MCF 10A (cell line): Measurements from ENCODE around the gene SOCS7. TPM values are rescaled to one million over a fixed set of nuclear protein-coding genes. Genes with fewer than 3 reads are reported as not detected.

Experiments used
- BruUV-seq: library from RNA; stranded (reverse); fragments of 400-500 nt; replicated peaks from 2 replicates; lab custom pipeline; 2021; lab: Mats Ljungman, UMichigan
- CTCF ChIA-PET: fragments of 300-600 bp; sonication (Branson Sonifier 250); formaldehyde crosslinking; extraction: SDS; loops from one replicate; lab custom pipeline; 2021; ENCODE audit warnings: antibody characterized with exemption, inconsistent platforms; lab: Yijun Ruan, JAX
- POLR2A ChIA-PET: fragments of 300-600, 350-650 bp; sonication (Branson Sonifier 250); formaldehyde crosslinking; extraction: SDS; loops from one replicate; lab custom pipeline; 2020; ENCODE audit warnings: antibody characterized with exemption, inconsistent platforms; lab: Yijun Ruan, JAX
- DNase-seq: peaks from one replicate; pipeline ENCODE4 v3.0.0-alpha.2; 2018; ENCODE audit not compliant: unreplicated experiment
- H3K27ac Mint-ChIP-seq: one replicate; pipeline ENCODE4 v1.8.0; 2022; ENCODE audit warnings: mild to moderate bottlenecking, low read depth, mixed read lengths; ENCODE audit not compliant: unreplicated experiment
- H3K27me3 Mint-ChIP-seq: one replicate; pipeline ENCODE4 v1.8.0; 2022; ENCODE audit warnings: mixed read lengths; ENCODE audit not compliant: insufficient read depth, unreplicated experiment
- H3K36me3 Mint-ChIP-seq: one replicate; pipeline ENCODE4 v1.8.0; 2022; ENCODE audit warnings: mild to moderate bottlenecking, moderate library complexity, mixed read lengths; ENCODE audit not compliant: insufficient read depth, unreplicated experiment
- H3K4me1 Mint-ChIP-seq: one replicate; pipeline ENCODE4 v1.8.0; 2022; ENCODE audit warnings: mixed read lengths; ENCODE audit not compliant: insufficient read depth, unreplicated experiment
- H3K4me3 Mint-ChIP-seq: one replicate; pipeline ENCODE4 v1.8.0; 2022; ENCODE audit warnings: mild to moderate bottlenecking, moderate library complexity, mixed read lengths; ENCODE audit not compliant: unreplicated experiment
- H3K9me3 Mint-ChIP-seq: one replicate; pipeline ENCODE4 v1.8.0; 2022; ENCODE audit warnings: mixed read lengths; ENCODE audit not compliant: unreplicated experiment
- CTCF ChIP-seq: fragments of 200-600 bp; IDR thresholded peaks from one replicate; pipeline ENCODE4 v1.8.0; 2022; ENCODE audit warnings: antibody characterized with exemption, mild to moderate bottlenecking; ENCODE audit not compliant: unreplicated experiment
- intact Hi-C: fragments of 100-400 bp; cut with micrococcal nuclease; formaldehyde crosslinking; loops from 2 replicates; pipeline ENCODE4 v1.14.1; 2022
- total RNA-seq: library from RNA; stranded (reverse); gene quantifications from 2 replicates; pipeline ENCODE4 v1.2.3, GENCODE V29; 2022

Gene SOCS7
- total RNA-seq, 1 experiment from 2014 or later, result 26.2 TPM

GRCh38 chr17:38410201-38410600 is 58.6 kb downstream of the SOCS7 start:
- no peak for TF ChIP-seq CTCF
- H3K4me3 Mint-ChIP-seq, result no peak overlapping the region
- H3K4me1 Mint-ChIP-seq, result peaks cover 7% of the 10 kb centered on the region
- intact Hi-C loops, result no loop called here
- BruUV-seq, result no TSS peak
- no peaks in the 10 kb centered on the region for H3K9me3 Mint-ChIP-seq
- DNase-seq, result no peak
- ChIA-PET CTCF (interaction anchor here (4.8 kb wide), 1 partner anchor 61 kb away, joined by 114 read pairs; the partner anchor contains the start of gene SOCS7), POLR2A (no interaction called here)
- H3K36me3 Mint-ChIP-seq, result no peaks in the 10 kb centered on the region
- no peaks in the 10 kb centered on the region for H3K27me3 Mint-ChIP-seq
- H3K27ac Mint-ChIP-seq, result no peak overlapping the region

- no TSS peak for BruUV-seq
- intact Hi-C loops, result no loop called here
- Mint-ChIP-seq H3K27ac (no peak overlapping the region), H3K9me3 (no peaks in the 10 kb centered on the region), H3K4me3 (peak overlapping the region; percentile 47), H3K27me3 (peaks cover 21% of the 10 kb centered on the region), H3K4me1 (peaks cover 14% of the 10 kb centered on the region), H3K36me3 (no peaks in the 10 kb centered on the region)
- DNase-seq, result peak; percentile 70
- CTCF ChIA-PET, result interaction anchor here (0.6 to 4.8 kb wide), 17 partner anchors 8 to 642 kb away, joined by 3 to 114 read pairs (median 6); partner anchors contain the start of gene SOCS7
- TF ChIP-seq CTCF, result no peak
- POLR2A ChIA-PET, result interaction anchor here (0.6 to 2.4 kb wide), 5 partner anchors 13 to 91 kb away, joined by 3 to 18 read pairs (median 4); partner anchors contain the start of gene SOCS7
These were observed 63.9 kb downstream of the SOCS7 start for GRCh38 chr17:38415250-38416194.

- no peaks in the 10 kb centered on the region for H3K9me3 Mint-ChIP-seq
- H3K27ac Mint-ChIP-seq, result no peak overlapping the region
- ChIA-PET POLR2A (interaction anchor here (1.0 kb wide), 1 partner anchor 68 kb away, joined by 3 read pairs; no protein-coding TSS in a partner anchor), CTCF (interaction anchor here (0.6 to 2.5 kb wide), 4 partner anchors 46 to 700 kb away, joined by 3 to 11 read pairs (median 3); no protein-coding TSS in a partner anchor)
- DNase-seq, result no peak
- H3K27me3 Mint-ChIP-seq, result peaks cover 21% of the 10 kb centered on the region
- intact Hi-C loops, result no loop called here
- no peak for TF ChIP-seq CTCF
- H3K36me3 Mint-ChIP-seq, result no peaks in the 10 kb centered on the region
- no TSS peak for BruUV-seq
- H3K4me1 Mint-ChIP-seq, result peaks cover 14% of the 10 kb centered on the region
- no peak overlapping the region for H3K4me3 Mint-ChIP-seq
These were observed 65.2 kb downstream of the SOCS7 start for GRCh38 chr17:38416840-38417209.
